Nephron progenitor cell (in vitro differentiated cells): ENCODE data around the gene PIGN.
A peak's percentile ranks its signal among the peaks of the same experiment; 100 is the strongest.

Source experiments
- DNase-seq: peaks from one replicate; pipeline ENCODE4 v3.0.0; 2021
- H3K27ac Mint-ChIP-seq: 2 replicates; pipeline ENCODE4 v1.8.0; 2021; ENCODE audit warnings: mild to moderate bottlenecking, moderate library complexity, mixed read lengths
- H3K27me3 Mint-ChIP-seq: 2 replicates; pipeline ENCODE4 v1.8.0; 2021; ENCODE audit warnings: mild to moderate bottlenecking, low read depth, mixed read lengths; ENCODE audit not compliant: poor library complexity
- H3K36me3 Mint-ChIP-seq: 2 replicates; pipeline ENCODE4 v1.8.0; 2021; ENCODE audit warnings: low read depth, mixed read lengths
- H3K4me1 Mint-ChIP-seq: 2 replicates; pipeline ENCODE4 v1.8.0; 2021; ENCODE audit warnings: mixed read lengths
- H3K4me3 Mint-ChIP-seq: 2 replicates; pipeline ENCODE4 v1.8.0; 2021; ENCODE audit warnings: mild to moderate bottlenecking, moderate library complexity, mixed read lengths
- H3K9me3 Mint-ChIP-seq: 2 replicates; pipeline ENCODE4 v1.8.0; 2021; ENCODE audit warnings: mild to moderate bottlenecking, moderate library complexity, mixed read lengths
- TF ChIP-seq, protein P1 (sequence below): fragments of 200-600 bp; sonication (generic); IDR thresholded peaks from 2 replicates; pipeline ENCODE4 v1.5.0; 2021; ENCODE audit warnings: antibody characterized with exemption

Gene PIGN

DNA sequence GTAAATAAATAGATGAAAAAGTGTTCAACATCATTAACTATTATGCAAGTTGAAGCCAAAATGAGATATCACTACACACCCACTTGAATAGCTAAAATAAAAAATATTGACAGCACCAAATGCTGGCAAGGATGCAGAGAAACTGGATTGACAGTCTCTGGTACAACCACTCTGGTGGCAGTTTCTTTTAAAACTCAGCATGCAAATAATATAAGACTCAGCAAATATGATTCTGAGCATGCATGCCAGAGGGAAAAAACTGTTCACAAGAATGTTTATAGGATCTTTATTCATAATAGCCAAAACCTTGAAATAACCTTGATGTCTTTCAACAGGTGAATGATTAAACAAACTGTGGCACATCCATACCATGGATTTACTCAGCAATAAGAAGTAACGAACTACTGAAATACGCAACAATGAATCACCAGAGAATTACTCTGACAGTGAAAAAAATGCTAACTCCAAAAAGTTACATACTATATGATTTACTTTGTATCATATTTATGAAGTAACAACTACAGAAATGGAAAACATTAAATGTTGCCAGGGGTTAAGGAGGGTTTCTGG, 131.8 kb downstream of the PIGN start:
- H3K27me3 Mint-ChIP-seq, result peaks cover 3% of the 10 kb centered on the region
- peaks cover under 1% of the 10 kb centered on the region for H3K4me1 Mint-ChIP-seq

DNA sequence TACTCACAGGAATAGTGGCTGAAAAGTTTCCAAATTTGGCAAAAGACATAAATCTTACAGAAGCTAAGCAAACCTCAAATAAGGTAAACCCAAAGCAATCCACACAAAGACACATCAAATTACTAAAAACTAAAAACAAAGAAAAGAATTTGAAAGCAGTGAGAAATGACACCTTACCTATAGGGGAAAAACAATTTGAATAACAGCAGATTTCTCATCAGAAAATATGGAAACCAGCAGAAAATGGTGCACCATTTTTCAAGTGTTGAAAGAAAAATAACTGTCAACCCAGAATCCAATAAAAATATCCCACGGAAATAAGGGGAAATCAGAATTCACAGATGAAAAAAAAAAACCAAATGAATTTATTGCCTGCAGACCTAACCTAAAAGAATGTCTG, 138.6 kb downstream of the PIGN start:
- peaks cover 24% of the 10 kb centered on the region for H3K9me3 Mint-ChIP-seq
- H3K27ac Mint-ChIP-seq, result no peak overlapping the region
- peaks cover 3% of the 10 kb centered on the region for H3K27me3 Mint-ChIP-seq
- DNase-seq, result no peak
- peaks cover 39% of the 10 kb centered on the region for H3K36me3 Mint-ChIP-seq
- peaks cover 5% of the 10 kb centered on the region for H3K4me1 Mint-ChIP-seq
- no peak overlapping the region for H3K4me3 Mint-ChIP-seq
- TF ChIP-seq, protein P1, sequence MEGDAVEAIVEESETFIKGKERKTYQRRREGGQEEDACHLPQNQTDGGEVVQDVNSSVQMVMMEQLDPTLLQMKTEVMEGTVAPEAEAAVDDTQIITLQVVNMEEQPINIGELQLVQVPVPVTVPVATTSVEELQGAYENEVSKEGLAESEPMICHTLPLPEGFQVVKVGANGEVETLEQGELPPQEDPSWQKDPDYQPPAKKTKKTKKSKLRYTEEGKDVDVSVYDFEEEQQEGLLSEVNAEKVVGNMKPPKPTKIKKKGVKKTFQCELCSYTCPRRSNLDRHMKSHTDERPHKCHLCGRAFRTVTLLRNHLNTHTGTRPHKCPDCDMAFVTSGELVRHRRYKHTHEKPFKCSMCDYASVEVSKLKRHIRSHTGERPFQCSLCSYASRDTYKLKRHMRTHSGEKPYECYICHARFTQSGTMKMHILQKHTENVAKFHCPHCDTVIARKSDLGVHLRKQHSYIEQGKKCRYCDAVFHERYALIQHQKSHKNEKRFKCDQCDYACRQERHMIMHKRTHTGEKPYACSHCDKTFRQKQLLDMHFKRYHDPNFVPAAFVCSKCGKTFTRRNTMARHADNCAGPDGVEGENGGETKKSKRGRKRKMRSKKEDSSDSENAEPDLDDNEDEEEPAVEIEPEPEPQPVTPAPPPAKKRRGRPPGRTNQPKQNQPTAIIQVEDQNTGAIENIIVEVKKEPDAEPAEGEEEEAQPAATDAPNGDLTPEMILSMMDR, result no peak

More for the DNA sequence above, 131.8 kb downstream of the PIGN start:
- peaks cover 16% of the 10 kb centered on the region for H3K9me3 Mint-ChIP-seq
- no peak overlapping the region for H3K27ac Mint-ChIP-seq
- TF ChIP-seq, protein P1, result no peak
- H3K4me3 Mint-ChIP-seq, result no peak overlapping the region
- peaks cover 37% of the 10 kb centered on the region for H3K36me3 Mint-ChIP-seq
- DNase-seq, result no peak

DNA sequence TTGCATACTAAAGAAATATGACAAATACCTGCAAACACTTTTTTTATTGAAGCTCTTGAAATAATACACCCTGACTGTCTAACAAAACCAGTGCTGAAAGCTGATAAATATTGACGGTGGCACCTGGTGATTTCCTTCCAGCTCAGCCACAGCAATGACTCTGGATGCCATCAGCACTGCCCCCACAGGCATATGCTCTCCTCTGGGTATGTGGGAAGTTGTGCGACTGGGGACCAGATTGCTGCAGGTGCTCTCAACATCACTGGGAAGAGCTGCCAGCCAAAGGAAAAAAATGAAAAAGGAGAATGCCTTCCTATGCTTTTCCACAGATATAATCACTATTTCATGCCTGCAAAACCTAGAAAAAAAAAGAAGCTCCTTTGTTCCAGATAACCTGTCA, 141.5 kb downstream of the PIGN start:
- Mint-ChIP-seq H3K4me1 (peaks cover 5% of the 10 kb centered on the region), H3K27ac (no peak overlapping the region), H3K36me3 (peaks cover 28% of the 10 kb centered on the region), H3K9me3 (peaks cover 19% of the 10 kb centered on the region), H3K4me3 (no peak overlapping the region), H3K27me3 (no peaks in the 10 kb centered on the region)
- TF ChIP-seq, protein P1, result no peak
- DNase-seq, result no peak

DNA sequence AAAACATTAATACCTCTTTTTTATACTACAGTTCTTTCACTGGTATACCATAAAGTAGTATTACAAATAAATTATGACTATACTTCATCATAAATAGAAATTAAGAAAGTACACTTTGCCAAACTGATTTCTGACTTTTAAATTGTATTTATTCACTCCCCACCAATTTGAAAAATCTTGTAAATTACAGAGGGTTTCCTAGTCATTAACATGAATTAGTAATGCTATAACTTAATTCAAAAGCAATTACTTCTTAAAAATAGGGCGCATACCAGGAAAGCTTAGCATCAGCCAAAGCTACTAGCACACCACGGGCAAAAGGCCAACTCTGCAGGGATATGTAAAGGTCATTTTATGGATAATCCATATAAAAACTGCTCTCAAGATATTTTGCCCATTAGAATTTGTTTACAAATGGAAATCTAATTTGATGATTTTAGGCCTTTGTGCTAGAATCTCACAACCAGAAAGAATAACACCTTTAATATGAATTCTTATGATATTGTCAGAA, 142.3 kb downstream of the PIGN start:
- Mint-ChIP-seq H3K36me3 (peaks cover 28% of the 10 kb centered on the region), H3K4me3 (no peak overlapping the region), H3K27ac (no peak overlapping the region), H3K9me3 (peaks cover 19% of the 10 kb centered on the region), H3K4me1 (peaks cover 5% of the 10 kb centered on the region), H3K27me3 (no peaks in the 10 kb centered on the region)
- no peak for DNase-seq
- TF ChIP-seq, protein P1, result no peak

DNA sequence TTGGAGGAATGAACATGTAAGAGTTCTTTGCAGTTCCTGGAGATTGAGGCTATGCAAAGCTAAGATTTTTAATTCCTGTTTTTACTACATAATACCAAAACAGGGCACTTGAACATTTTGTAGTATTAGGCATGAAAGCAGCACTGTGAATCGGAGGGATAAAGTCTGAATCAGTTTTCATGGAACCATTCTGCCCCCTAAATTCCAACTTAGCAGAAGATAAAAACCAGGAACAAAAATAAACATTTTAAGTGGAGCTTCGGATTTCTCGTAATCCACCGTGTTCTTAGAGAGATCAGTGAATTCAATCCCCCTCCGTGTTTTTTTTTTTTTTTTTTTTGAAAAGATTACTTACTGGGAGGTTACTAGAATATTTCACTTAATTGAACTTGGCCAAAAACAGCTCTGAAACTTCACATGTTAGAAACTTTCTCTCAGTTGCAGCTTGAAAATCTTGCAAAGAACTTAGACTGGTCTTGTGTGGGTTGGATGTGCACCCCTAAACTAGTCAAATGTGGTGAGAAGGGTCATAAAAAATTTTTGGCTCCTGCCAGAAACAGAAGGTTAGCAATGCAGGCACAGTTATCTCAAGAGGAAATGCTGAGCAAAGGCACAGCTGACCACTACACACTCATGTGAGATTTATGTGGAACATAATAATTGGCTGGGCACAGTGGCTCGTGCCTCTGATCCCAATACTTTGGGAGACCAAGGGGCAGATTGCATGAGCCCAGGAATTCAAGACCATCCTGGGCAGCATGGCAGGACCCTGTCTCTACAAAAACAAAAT, 148.7 kb downstream of the PIGN start:
- H3K27me3 Mint-ChIP-seq, result no peaks in the 10 kb centered on the region
- H3K4me3 Mint-ChIP-seq, result no peak overlapping the region
- no peak for DNase-seq
- peak overlapping the region; percentile 74 for H3K27ac Mint-ChIP-seq
- TF ChIP-seq, protein P1, result no peak
- H3K4me1 Mint-ChIP-seq, result no peaks in the 10 kb centered on the region
- H3K36me3 Mint-ChIP-seq, result peaks cover 6% of the 10 kb centered on the region
- no peaks in the 10 kb centered on the region for H3K9me3 Mint-ChIP-seq
